A673 (cell line): ENCODE results near the gene ATP2B2. TPM values are rescaled to one million over a fixed set of nuclear protein-coding genes. Genes with fewer than 3 reads are reported as not detected.

ENCODE experiments used
- BruUV-seq: library from RNA; stranded (reverse); fragments of 400-500 nt; replicated peaks from 2 replicates; lab custom pipeline; 2021; lab: Mats Ljungman, UMichigan
- CTCF ChIA-PET: fragments of 300-600 bp; sonication (Branson Sonifier 250); formaldehyde crosslinking; loops from one replicate; lab custom pipeline; 2022; ENCODE audit warnings: antibody characterized with exemption; lab: Charles Lee
- POLR2A ChIA-PET: fragments of 300-600 bp; sonication (Branson Sonifier 250); formaldehyde crosslinking; loops from one replicate; lab custom pipeline; 2022; ENCODE audit warnings: antibody characterized with exemption; ENCODE audit not compliant: low non-redundant PET; lab: Charles Lee
- DNase-seq: peaks from one replicate; pipeline ENCODE4 v3.0.0-alpha.2; 2015; ENCODE audit warnings: low spot score
- H3K27ac ChIP-seq: fragments of 200-600 bp; sonication (generic); 2 replicates; pipeline ENCODE4 v1.5.1; 2016; ENCODE audit warnings: mixed run types, low read depth, mild to moderate bottlenecking, mixed read lengths, antibody characterized with exemption, low read length; ENCODE audit not compliant: poor library complexity, severe bottlenecking
- H3K27me3 ChIP-seq: fragments of 200-600 bp; sonication (generic); replicated peaks from 2 replicates; pipeline ENCODE4 v1.6.1; 2017; ENCODE audit warnings: mixed run types, low read depth, mild to moderate bottlenecking, mixed read lengths, antibody characterized with exemption, low read length; ENCODE audit not compliant: insufficient read depth, poor library complexity
- H3K36me3 ChIP-seq: fragments of 200-600 bp; sonication (generic); 2 replicates; pipeline ENCODE4 v1.6.1; 2016; ENCODE audit warnings: mixed run types, mild to moderate bottlenecking, mixed read lengths, antibody characterized with exemption, low read length; ENCODE audit not compliant: insufficient read depth, poor library complexity, severe bottlenecking
- H3K4me1 ChIP-seq: fragments of 200-600 bp; sonication (generic); 2 replicates; pipeline ENCODE4 v1.6.1; 2017; ENCODE audit warnings: mixed run types, mild to moderate bottlenecking, mixed read lengths, antibody characterized with exemption, low read length; ENCODE audit not compliant: insufficient read depth, poor library complexity, severe bottlenecking
- H3K4me3 ChIP-seq: fragments of 200-600 bp; sonication (generic); 2 replicates; pipeline ENCODE4 v1.5.1; 2016; ENCODE audit warnings: low read depth, mixed run types, mild to moderate bottlenecking, mixed read lengths, low read length; ENCODE audit not compliant: poor library complexity, severe bottlenecking
- H3K9me3 ChIP-seq: fragments of 200-600 bp; sonication (generic); 2 replicates; pipeline ENCODE4 v1.6.1; 2016; ENCODE audit warnings: mixed run types, low read depth, mild to moderate bottlenecking, mixed read lengths, antibody characterized with exemption, low read length; ENCODE audit not compliant: poor library complexity, severe bottlenecking
- EZH2 ChIP-seq: fragments of 200-600 bp; sonication (generic); IDR thresholded peaks from 2 replicates; pipeline ENCODE4 v1.6.1; 2017; ENCODE audit warnings: borderline replicate concordance, low read depth, mild to moderate bottlenecking, mixed read lengths, antibody characterized with exemption, low read length; ENCODE audit not compliant: poor library complexity, severe bottlenecking
- intact Hi-C: fragments of 100-400 bp; cut with micrococcal nuclease; formaldehyde crosslinking; loops from one replicate; pipeline ENCODE4 v1.10.0; 2022; ENCODE audit not compliant: unreplicated experiment
- total RNA-seq: library from RNA; stranded (reverse); gene quantifications from 2 replicates; pipeline ENCODE4 v1.2.3, GENCODE V29; 2021
- TF ChIP-seq, protein P1 (sequence below): fragments of 300-800, 200-600 bp; sonication (generic); conservative IDR thresholded peaks from 2 replicates; pipeline ENCODE4 v1.5.1; 2017; ENCODE audit warnings: low read depth, mild to moderate bottlenecking, antibody characterized with exemption, low read length, moderate library complexity, mixed read lengths

ATP2B2 gene
- total RNA-seq, 1 experiment from 2014 or later, result 0.17 TPM

DNA sequence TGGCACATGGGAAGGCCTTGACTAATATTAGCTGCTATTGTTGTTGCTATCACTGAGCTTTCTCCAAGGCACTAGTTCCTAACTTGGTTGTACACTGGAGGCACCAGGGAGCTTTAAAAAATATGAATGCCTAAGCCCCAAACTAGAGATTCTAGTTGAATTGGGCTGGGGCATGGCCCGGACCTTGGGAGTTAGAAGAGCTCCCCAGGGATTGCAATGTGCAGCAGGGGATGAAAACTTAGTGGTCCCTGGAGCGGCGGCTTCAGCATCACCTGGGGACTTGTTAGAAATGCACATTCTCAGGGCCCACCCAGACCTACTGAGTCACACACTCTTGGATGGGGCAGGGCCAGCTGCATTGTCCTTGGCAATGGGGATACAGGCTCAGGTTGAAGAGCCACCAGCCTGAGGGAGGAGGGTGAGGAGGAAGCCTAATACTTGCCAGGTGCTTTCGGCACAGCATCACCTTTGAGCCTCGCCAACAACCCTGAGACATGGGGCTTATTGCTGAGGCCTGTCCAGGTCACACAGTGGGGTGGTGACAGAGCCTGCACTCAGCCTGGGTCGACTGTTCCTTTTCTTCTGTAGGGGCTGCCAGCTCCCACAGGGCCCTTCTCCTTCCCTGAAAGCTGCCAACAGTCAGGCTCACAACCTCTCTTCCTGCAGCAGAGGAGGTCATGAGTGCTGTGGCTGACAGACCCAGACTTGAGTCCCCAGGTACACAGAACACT, 84.5 kb downstream of the ATP2B2 start:
- CTCF ChIA-PET, result no interaction called here
- intact Hi-C loops, result no loop called here
- TF ChIP-seq, protein P1, sequence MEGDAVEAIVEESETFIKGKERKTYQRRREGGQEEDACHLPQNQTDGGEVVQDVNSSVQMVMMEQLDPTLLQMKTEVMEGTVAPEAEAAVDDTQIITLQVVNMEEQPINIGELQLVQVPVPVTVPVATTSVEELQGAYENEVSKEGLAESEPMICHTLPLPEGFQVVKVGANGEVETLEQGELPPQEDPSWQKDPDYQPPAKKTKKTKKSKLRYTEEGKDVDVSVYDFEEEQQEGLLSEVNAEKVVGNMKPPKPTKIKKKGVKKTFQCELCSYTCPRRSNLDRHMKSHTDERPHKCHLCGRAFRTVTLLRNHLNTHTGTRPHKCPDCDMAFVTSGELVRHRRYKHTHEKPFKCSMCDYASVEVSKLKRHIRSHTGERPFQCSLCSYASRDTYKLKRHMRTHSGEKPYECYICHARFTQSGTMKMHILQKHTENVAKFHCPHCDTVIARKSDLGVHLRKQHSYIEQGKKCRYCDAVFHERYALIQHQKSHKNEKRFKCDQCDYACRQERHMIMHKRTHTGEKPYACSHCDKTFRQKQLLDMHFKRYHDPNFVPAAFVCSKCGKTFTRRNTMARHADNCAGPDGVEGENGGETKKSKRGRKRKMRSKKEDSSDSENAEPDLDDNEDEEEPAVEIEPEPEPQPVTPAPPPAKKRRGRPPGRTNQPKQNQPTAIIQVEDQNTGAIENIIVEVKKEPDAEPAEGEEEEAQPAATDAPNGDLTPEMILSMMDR, result no peak
- no peak for TF ChIP-seq EZH2
- Histone ChIP-seq H3K36me3 (no peaks in the 10 kb centered on the region), H3K27ac (no peak overlapping the region), H3K27me3 (peaks cover 5% of the 10 kb centered on the region), H3K9me3 (no peaks in the 10 kb centered on the region), H3K4me3 (no peak overlapping the region), H3K4me1 (no peaks in the 10 kb centered on the region)
- POLR2A ChIA-PET, result no interaction called here
- DNase-seq, result no peak
- BruUV-seq, result no TSS peak

DNA sequence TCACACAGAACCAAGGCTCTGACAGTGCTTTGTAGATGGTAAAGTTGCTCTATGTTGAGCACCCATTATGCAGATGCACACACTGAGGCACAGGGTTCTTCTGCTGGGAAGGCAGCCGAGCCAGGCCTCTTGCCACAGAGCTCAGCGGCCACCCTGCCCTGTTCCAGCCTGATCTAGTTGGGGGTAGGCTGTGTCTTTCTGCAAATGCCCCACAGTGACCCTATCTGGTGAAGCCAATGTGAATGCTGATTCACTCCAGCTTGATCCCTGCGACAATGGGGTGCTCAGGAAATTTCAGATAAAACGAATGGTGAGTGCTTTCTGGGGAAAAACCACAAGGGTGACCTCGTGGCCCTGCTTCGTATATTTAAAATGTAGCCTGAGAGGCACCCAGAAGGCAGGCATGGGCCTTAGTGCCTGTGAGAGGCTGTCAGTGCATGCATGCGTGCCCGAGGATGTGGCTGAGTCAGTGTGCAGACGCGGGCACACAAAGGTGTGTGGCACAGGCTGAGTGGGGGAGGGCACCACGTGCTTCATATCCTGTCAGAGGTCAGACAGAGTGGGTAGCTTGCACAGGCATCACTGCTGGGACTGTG, 85.7 kb downstream of the ATP2B2 start:
- TF ChIP-seq EZH2, result no peak
- TF ChIP-seq, protein P1, result no peak
- Histone ChIP-seq H3K27me3 (peaks cover 5% of the 10 kb centered on the region), H3K9me3 (no peaks in the 10 kb centered on the region), H3K36me3 (no peaks in the 10 kb centered on the region), H3K4me1 (no peaks in the 10 kb centered on the region), H3K27ac (no peak overlapping the region), H3K4me3 (no peak overlapping the region)
- no peak for DNase-seq
- BruUV-seq, result no TSS peak
- ChIA-PET CTCF (no interaction called here), POLR2A (no interaction called here)
- intact Hi-C loops, result no loop called here

DNA sequence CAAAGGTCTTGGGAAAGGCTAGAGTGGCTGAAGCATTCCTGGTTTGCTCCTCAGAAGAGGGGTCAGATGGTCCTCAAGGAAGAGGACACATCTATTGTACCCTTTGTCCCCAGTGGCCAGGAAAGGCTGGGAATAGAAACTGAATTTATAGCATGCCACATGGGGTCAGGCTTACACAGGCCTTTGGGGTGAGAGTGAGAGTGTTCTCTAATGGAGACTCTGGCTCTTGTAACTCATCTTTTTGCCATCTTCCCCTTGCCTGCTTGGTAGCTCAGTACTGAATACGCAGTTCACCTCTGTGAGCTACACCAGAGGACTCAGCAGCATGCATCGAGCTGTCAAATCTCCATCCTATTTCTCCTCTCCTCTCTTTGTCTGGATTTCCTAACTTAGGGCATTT, 87.5 kb downstream of the ATP2B2 start:
- POLR2A ChIA-PET, result no interaction called here
- DNase-seq, result no peak

More for the DNA sequence above, 87.5 kb downstream of the ATP2B2 start:
- TF ChIP-seq EZH2, result no peak
- TF ChIP-seq, protein P1, result no peak
- Histone ChIP-seq H3K4me3 (no peak overlapping the region), H3K27ac (no peak overlapping the region), H3K36me3 (no peaks in the 10 kb centered on the region), H3K27me3 (peaks cover 5% of the 10 kb centered on the region), H3K4me1 (no peaks in the 10 kb centered on the region), H3K9me3 (no peaks in the 10 kb centered on the region)
- BruUV-seq, result no TSS peak
- CTCF ChIA-PET, result interaction anchor here (1.3 kb wide), 1 partner anchor 321 kb away, joined by 4 read pairs; no protein-coding TSS in a partner anchor
- intact Hi-C loops, result no loop called here
